ENCODE results near the gene WDR88. TPM values are rescaled to one million over a fixed set of nuclear protein-coding genes. Genes with fewer than 3 reads are reported as not detected.

Gene WDR88
- total and polyA plus RNA-seq, 8 donors, result not detected

DNA sequence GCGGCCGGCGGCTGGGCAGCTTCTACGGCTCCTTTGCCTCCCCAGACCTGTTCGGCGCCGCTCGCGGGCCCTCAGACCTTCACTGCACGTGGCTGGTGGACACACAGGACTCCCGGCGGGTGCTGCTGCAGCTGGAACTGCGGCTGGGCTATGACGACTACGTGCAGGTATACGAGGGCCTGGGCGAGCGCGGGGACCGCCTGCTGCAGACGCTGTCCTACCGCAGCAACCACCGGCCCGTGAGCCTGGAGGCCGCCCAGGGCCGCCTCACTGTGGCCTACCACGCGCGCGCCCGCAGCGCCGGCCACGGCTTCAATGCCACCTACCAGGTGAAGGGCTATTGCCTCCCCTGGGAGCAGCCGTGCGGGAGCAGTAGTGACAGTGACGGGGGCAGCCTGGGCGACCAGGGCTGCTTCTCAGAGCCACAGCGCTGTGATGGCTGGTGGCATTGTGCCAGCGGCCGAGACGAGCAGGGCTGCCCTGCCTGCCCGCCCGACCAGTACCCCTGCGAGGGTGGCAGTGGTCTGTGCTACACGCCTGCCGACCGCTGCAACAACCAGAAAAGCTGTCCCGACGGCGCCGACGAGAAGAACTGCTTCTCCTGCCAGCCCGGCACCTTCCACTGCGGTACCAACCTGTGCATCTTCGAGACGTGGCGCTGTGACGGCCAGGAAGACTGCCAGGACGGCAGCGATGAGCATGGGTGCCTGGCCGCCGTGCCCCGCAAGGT lies 73.8 kb downstream of the WDR88 start:
- intact Hi-C loops (cut with DNase I; ENCODE audit: low total_unique reads), result no loop called here
- no peak overlapping the region for H3K4me3 ChIP-seq
- no peaks in the 10 kb centered on the region for H3K9me3 ChIP-seq
- H3K36me3 ChIP-seq, result peaks cover 0 to 67% (median 54%) of the 10 kb centered on the region in 4 donors
- H3K4me1 ChIP-seq, result no peaks in the 10 kb centered on the region
- TF ChIP-seq EP300 (IDR thresholded peaks at IDR 0.05) (no peak), POLR2AphosphoS5 (IDR thresholded peaks at IDR 0.05) (no peak), POLR2A (IDR thresholded peaks at IDR 0.05) (no peak)
- TF ChIP-seq, protein P1, sequence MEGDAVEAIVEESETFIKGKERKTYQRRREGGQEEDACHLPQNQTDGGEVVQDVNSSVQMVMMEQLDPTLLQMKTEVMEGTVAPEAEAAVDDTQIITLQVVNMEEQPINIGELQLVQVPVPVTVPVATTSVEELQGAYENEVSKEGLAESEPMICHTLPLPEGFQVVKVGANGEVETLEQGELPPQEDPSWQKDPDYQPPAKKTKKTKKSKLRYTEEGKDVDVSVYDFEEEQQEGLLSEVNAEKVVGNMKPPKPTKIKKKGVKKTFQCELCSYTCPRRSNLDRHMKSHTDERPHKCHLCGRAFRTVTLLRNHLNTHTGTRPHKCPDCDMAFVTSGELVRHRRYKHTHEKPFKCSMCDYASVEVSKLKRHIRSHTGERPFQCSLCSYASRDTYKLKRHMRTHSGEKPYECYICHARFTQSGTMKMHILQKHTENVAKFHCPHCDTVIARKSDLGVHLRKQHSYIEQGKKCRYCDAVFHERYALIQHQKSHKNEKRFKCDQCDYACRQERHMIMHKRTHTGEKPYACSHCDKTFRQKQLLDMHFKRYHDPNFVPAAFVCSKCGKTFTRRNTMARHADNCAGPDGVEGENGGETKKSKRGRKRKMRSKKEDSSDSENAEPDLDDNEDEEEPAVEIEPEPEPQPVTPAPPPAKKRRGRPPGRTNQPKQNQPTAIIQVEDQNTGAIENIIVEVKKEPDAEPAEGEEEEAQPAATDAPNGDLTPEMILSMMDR (IDR thresholded peaks at IDR 0.05), result no peak
- H3K27me3 ChIP-seq, result no peaks in the 10 kb centered on the region
- DNase-seq, result no peak
- WGBS, 5 donors, result 89 to 96% (median 93%) methylated on average over 33 to 64 of the region's 64 CpGs
- no peak overlapping the region for H3K27ac ChIP-seq

DNA sequence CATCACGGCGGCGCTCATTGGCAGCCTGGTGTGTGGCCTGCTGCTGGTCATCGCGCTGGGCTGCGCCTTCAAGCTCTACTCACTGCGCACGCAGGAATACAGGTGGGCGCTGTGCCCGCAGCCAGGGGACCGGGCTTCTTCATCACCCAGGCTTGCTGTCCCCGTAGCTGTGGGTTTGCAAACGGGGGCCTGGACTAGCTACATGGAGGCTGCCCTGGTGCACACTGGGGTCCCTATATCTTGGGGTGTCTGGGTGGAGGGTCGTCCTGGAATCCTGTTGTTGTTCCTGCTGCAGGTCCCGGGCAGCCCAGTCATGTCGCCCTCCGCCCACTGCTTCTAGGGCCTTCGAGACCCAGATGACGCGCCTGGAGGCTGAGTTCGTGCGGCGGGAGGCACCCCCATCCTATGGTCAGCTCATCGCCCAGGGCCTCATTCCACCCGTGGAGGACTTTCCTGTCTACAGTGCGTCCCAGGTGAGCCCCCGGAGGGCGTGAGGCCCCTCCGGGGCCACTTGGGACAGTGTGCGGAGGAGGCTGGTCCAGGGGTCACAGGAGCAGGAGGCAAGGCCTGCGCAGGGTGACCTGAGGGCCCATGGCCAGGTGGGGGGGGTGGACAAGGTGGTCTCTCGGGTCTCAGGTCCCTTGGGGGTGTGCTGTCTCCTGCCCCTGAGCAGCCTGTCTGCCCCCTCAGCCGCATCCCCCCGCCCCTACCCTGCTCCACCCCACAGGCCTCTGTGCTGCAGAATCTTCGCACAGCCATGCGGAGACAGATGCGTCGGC lies 74.5 kb downstream of the WDR88 start:
- WGBS, 5 donors, result 88 to 95% (median 94%) methylated on average over 21 to 38 of the region's 38 CpGs
- H3K36me3 ChIP-seq, result peaks cover 0 to 63% (median 54%) of the 10 kb centered on the region in 4 donors

DNA sequence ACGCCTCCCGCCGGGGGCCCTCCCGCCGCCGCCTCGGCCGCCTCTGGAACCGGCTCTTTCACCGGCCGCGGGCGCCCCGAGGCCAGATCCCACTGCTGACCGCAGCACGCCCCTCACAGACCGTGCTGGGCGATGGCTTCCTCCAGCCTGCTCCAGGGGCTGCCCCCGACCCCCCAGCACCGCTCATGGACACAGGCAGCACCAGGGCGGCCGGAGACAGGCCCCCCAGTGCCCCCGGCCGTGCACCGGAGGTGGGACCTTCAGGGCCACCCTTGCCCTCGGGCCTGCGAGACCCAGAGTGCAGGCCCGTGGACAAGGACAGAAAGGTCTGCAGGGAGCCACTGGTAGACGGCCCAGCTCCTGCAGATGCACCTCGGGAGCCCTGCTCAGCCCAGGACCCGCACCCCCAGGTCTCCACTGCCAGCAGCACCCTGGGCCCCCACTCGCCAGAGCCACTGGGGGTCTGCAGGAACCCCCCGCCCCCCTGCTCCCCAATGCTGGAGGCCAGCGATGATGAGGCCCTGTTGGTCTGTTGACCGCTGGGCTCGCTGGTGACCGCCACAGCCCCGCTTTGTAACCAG lies 75.2 kb downstream of the WDR88 start:
- TF ChIP-seq, protein P1 (IDR thresholded peaks at IDR 0.05), result no peak
- TF ChIP-seq EP300 (IDR thresholded peaks at IDR 0.05) (no peak), POLR2A (IDR thresholded peaks at IDR 0.05) (no peak), POLR2AphosphoS5 (IDR thresholded peaks at IDR 0.05) (no peak)
- Histone ChIP-seq H3K4me3 (no peak overlapping the region), H3K27ac (no peak overlapping the region), H3K36me3 (peaks cover 0 to 58% (median 52%) of the 10 kb centered on the region in 4 donors), H3K9me3 (no peaks in the 10 kb centered on the region), H3K27me3 (no peaks in the 10 kb centered on the region), H3K4me1 (no peaks in the 10 kb centered on the region)
- intact Hi-C loops (cut with DNase I; ENCODE audit: low total_unique reads), result no loop called here
- 87 to 93% (median 92%) methylated on average over 16 to 38 of the region's 38 CpGs for WGBS, 5 donors
- DNase-seq, result no peak

More for the DNA sequence above, 74.5 kb downstream of the WDR88 start:
- intact Hi-C loops (cut with DNase I; ENCODE audit: low total_unique reads), result no loop called here
- DNase-seq, result no peak
- H3K27me3 ChIP-seq, result no peaks in the 10 kb centered on the region
- TF ChIP-seq, protein P1 (IDR thresholded peaks at IDR 0.05), result no peak
- TF ChIP-seq EP300 (IDR thresholded peaks at IDR 0.05), result no peak
- TF ChIP-seq POLR2A (IDR thresholded peaks at IDR 0.05), result no peak
- no peak for TF ChIP-seq POLR2AphosphoS5 (IDR thresholded peaks at IDR 0.05)
- no peaks in the 10 kb centered on the region for H3K9me3 ChIP-seq
- H3K4me1 ChIP-seq, result no peaks in the 10 kb centered on the region
- no peak overlapping the region for H3K27ac ChIP-seq
- no peak overlapping the region for H3K4me3 ChIP-seq

DNA sequence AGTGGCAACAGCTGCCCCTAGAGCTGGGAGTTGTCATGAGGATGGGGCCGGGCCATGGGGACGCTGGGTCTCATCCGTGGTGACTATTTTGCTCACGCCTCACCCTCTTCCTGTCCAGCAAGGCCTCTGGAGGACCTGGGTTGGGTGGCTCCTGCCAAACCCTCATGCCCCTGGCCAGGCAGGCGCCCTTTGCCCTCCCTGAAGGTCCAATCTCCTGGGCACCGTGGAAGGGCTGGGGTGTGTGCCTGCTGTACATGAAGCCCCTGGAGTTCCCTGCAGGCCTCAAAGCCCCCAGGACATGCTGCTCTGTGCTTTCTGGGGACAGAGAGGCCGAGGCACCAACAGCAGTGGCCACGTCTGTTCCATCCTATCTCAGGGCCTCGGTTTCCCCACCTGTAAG lies 76.0 kb downstream of the WDR88 start:
- H3K9me3 ChIP-seq, result no peaks in the 10 kb centered on the region
- no peaks in the 10 kb centered on the region for H3K4me1 ChIP-seq
- WGBS, 5 donors, result 80 to 88% (median 85%) methylated on average over 5 to 9 of the region's 9 CpGs
- no peaks in the 10 kb centered on the region for H3K27me3 ChIP-seq
- H3K4me3 ChIP-seq, result no peak overlapping the region
- peaks cover 0 to 51% (median 44%) of the 10 kb centered on the region in 4 donors for H3K36me3 ChIP-seq
- H3K27ac ChIP-seq, result no peak overlapping the region
- intact Hi-C loops (cut with DNase I; ENCODE audit: low total_unique reads), result no loop called here
- TF ChIP-seq POLR2AphosphoS5 (IDR thresholded peaks at IDR 0.05), result no peak
- no peak for TF ChIP-seq EP300 (IDR thresholded peaks at IDR 0.05)
- no peak for TF ChIP-seq POLR2A (IDR thresholded peaks at IDR 0.05)
- DNase-seq, result no peak
